ENCODE data around the gene PPFIA1.

- TF ChIP-seq CTCF (IDR thresholded peaks at IDR 0.05) (no peak), POLR2AphosphoS5 (IDR thresholded peaks at IDR 0.05) (no peak), POLR2A (IDR thresholded peaks at IDR 0.05; ENCODE audit: low read depth) (no peak)
These were observed 55.3 kb downstream of the PPFIA1 start for GRCh38 chr11:70325824-70326223.
